Keratinocyte (primary cell): ENCODE measurements around the gene CNTNAP2. TPM values are rescaled to one million over a fixed set of nuclear protein-coding genes. Genes with fewer than 3 reads are reported as not detected.

Source experiments
- DNase-seq: peaks from one replicate; pipeline ENCODE4 v3.0.0-alpha.2; 2011; ENCODE audit warnings: low read depth, missing footprints, low spot score
- FAIRE-seq: peaks from 2 replicates; lab custom pipeline; 2011; peaks lifted over from hg19 to GRCh38; lab: Jason Lieb, UNC
- H2AFZ ChIP-seq: 2 replicates; pipeline ENCODE4 v1.6.0; 2012; ENCODE audit warnings: low read length, control low read depth, inconsistent platforms; ENCODE audit not compliant: control insufficient read depth
- H3K27ac ChIP-seq: 2 replicates; pipeline ENCODE4 v1.5.1; 2011; ENCODE audit warnings: low read length; ENCODE audit not compliant: control insufficient read depth, insufficient read depth
- H3K27me3 ChIP-seq: 3 replicates; pipeline ENCODE4 v1.6.0; 2011; ENCODE audit warnings: low read length; ENCODE audit not compliant: control insufficient read depth, insufficient read depth; ENCODE audit errors: extremely low read depth
- H3K36me3 ChIP-seq, 2 experiments: 2 replicates in 1 of 2; 3 replicates in 1 of 2; pipeline ENCODE4 v1.5.1; 2011; ENCODE audit warnings: low read length in 2 of 2, mild to moderate bottlenecking in 1 of 2; ENCODE audit not compliant: control insufficient read depth in 2 of 2, insufficient read depth in 2 of 2; ENCODE audit errors: extremely low read depth in 1 of 2
- H3K4me1 ChIP-seq: 3 replicates; pipeline ENCODE4 v1.5.1; 2011; ENCODE audit warnings: low read length; ENCODE audit not compliant: control insufficient read depth, insufficient read depth; ENCODE audit errors: extremely low read depth
- H3K4me2 ChIP-seq: 3 replicates; pipeline ENCODE4 v1.6.0; 2011; ENCODE audit warnings: low read depth, low read length; ENCODE audit not compliant: control insufficient read depth, insufficient read depth; ENCODE audit errors: extremely low read depth
- H3K4me3 ChIP-seq, 3 experiments: fragments of 200-600 bp in 1 of 3; sonication (generic) in 1 of 3; 2 replicates in 2 of 3; 3 replicates in 1 of 3; pipeline ENCODE4 v1.5.1; 2011 to 2016; ENCODE audit warnings: low read length in 3 of 3, mild to moderate bottlenecking in 3 of 3, control low read depth in 2 of 3, inconsistent platforms in 1 of 3, low read depth in 1 of 3, mixed read lengths in 1 of 3, mixed run types in 1 of 3, moderate library complexity in 1 of 3; ENCODE audit not compliant: control insufficient read depth in 2 of 3, insufficient read depth in 2 of 3; ENCODE audit errors: extremely low read depth in 1 of 3
- H3K79me2 ChIP-seq: 2 replicates; pipeline ENCODE4 v1.6.0; 2012; ENCODE audit warnings: low read length; ENCODE audit not compliant: control insufficient read depth, insufficient read depth
- H3K9ac ChIP-seq: 3 replicates; pipeline ENCODE4 v1.6.0; 2011; ENCODE audit warnings: low read length; ENCODE audit not compliant: control insufficient read depth, insufficient read depth; ENCODE audit errors: extremely low read depth
- H3K9me1 ChIP-seq: 3 replicates; pipeline ENCODE4 v1.6.0; 2011; ENCODE audit warnings: low read length; ENCODE audit not compliant: control insufficient read depth, insufficient read depth; ENCODE audit errors: extremely low read depth
- H3K9me3 ChIP-seq: 2 replicates; pipeline ENCODE4 v1.5.1; 2012; ENCODE audit warnings: low read depth, low read length; ENCODE audit not compliant: control insufficient read depth
- H4K20me1 ChIP-seq: 3 replicates; pipeline ENCODE4 v1.6.0; 2011; ENCODE audit warnings: low read length; ENCODE audit not compliant: control insufficient read depth, insufficient read depth; ENCODE audit errors: extremely low read depth
- EZH2 ChIP-seq: IDR thresholded peaks from one replicate; pipeline ENCODE4 v1.6.1; 2012; ENCODE audit warnings: inconsistent platforms, mild to moderate bottlenecking, low read length, moderate library complexity
- dilution Hi-C: fragments of 300-500 bp; cut with MboI; formaldehyde crosslinking; loops from one replicate; pipeline ENCODE4 v1.7.0; 2020; ENCODE audit warnings: low sequenced_read_pairs; ENCODE audit not compliant: extremely low pct_ligation_motif_present
- polyA plus RNA-seq, 5 experiments: library from polyadenylated mRNA; depleted of rRNA in 3 of 5; stranded (reverse) in 3 of 5; stranded (forward) in 1 of 5; unstranded in 1 of 5; fragments of >200 nt; gene quantifications; 1 replicate in 1 of 5; 2 replicates in 3 of 5; 3 replicates in 1 of 5; pipeline versions ENCODE4 v1.2.1 to v1.2.3, GENCODE V29; 2011 to 2012; ENCODE audit warnings: missing spikeins in 2 of 5, low read depth in 1 of 5, low replicate concordance in 1 of 5
- TF ChIP-seq, protein P1 (sequence below), 3 experiments: IDR thresholded peaks in 1 of 3; conservative IDR thresholded peaks in 1 of 3; optimal IDR thresholded peaks in 1 of 3; 2 replicates in 2 of 3; 3 replicates in 1 of 3; pipeline versions ENCODE3 to v1.5.1; 2011; ENCODE audit warnings: low read length in 3 of 3, mild to moderate bottlenecking in 3 of 3, moderate library complexity in 2 of 3, control low read depth in 1 of 3, inconsistent platforms in 1 of 3; ENCODE audit not compliant: insufficient read depth in 2 of 3; ENCODE audit errors: extremely low read depth in 1 of 3

Gene CNTNAP2
- polyA plus RNA-seq, 1 donor (not counting 4 experiments of a cell fraction or from before 2014, with no cell fraction given): 1.4 TPM

DNA sequence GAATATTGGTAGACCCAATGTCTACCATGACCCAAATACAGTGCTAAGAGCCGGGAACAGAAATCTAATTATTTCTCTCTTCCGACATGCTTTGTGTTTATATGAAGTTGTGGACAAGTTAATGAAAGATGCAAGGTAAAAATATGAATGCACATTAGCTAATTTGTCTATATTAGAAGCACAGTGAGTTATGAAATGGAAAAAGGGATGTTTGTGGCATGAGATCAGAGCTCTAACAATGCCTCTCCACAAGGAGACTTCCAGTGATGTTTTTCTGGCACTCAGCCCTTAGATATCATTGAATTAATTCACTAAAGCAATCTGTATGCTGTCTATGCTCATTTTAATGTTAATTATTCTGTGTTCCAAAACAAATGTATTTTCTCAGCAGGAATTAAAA lies 897.2 kb downstream of the CNTNAP2 start:
- FAIRE-seq (no peak), DNase-seq (no peak)
- no peaks in the 10 kb centered on the region for H3K36me3 ChIP-seq
- no peaks in the 10 kb centered on the region for H3K4me1 ChIP-seq
- no peak overlapping the region for H3K4me2 ChIP-seq
- no peaks in the 10 kb centered on the region for H3K9me1 ChIP-seq
- dilution Hi-C loops: no loop called here
- no peaks in the 10 kb centered on the region for H3K27me3 ChIP-seq
- H3K4me3 ChIP-seq: no peak overlapping the region
- no peak for TF ChIP-seq EZH2
- TF ChIP-seq, protein P1, sequence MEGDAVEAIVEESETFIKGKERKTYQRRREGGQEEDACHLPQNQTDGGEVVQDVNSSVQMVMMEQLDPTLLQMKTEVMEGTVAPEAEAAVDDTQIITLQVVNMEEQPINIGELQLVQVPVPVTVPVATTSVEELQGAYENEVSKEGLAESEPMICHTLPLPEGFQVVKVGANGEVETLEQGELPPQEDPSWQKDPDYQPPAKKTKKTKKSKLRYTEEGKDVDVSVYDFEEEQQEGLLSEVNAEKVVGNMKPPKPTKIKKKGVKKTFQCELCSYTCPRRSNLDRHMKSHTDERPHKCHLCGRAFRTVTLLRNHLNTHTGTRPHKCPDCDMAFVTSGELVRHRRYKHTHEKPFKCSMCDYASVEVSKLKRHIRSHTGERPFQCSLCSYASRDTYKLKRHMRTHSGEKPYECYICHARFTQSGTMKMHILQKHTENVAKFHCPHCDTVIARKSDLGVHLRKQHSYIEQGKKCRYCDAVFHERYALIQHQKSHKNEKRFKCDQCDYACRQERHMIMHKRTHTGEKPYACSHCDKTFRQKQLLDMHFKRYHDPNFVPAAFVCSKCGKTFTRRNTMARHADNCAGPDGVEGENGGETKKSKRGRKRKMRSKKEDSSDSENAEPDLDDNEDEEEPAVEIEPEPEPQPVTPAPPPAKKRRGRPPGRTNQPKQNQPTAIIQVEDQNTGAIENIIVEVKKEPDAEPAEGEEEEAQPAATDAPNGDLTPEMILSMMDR (optimal IDR thresholded peaks at IDR 0.05 in 1 of 3, IDR thresholded peaks at IDR 0.05 in 1 of 3, conservative IDR thresholded peaks at IDR 0.05 in 1 of 3; ENCODE audit: extremely low read depth in 1 of 3, insufficient read depth in 2 of 3, low read length in 3 of 3): no peak
- no peak overlapping the region for H2AFZ ChIP-seq
- H3K27ac ChIP-seq: no peak overlapping the region
- no peaks in the 10 kb centered on the region for H4K20me1 ChIP-seq
- no peaks in the 10 kb centered on the region for H3K79me2 ChIP-seq
- H3K9ac ChIP-seq: no peak overlapping the region
- peaks cover 2% of the 10 kb centered on the region for H3K9me3 ChIP-seq

DNA sequence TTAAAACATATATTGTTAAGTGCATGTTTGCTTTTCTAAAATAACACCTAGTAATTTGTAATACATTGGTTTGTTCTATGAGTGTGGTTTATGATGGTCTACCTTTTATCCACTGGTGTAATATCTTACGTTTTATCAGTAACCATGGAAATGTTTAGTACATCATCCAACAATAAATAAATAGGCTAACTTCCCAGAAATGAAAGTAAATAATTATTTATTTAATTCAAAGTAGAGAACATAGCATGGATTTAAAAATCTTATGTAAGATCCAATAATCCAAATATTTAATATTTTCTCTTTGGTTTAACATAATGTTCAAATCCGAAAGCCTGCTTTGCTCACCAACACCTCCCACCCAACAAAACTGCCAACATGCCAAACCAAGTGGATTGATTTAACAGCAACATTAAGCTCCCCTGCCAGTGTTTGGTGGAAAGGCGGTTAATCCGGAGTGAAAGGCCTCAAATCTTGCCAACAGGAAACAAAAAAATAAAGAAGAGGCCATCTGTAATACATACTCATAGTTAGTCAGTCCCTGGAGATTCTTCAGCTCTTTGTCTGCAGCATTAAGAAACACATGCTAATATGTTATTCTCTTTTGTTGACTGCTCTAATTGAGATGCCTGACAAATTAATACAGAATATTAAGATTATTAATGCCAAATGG lies 897.8 kb downstream of the CNTNAP2 start:
- FAIRE-seq (no peak), DNase-seq (no peak)
- Histone ChIP-seq H4K20me1 (no peaks in the 10 kb centered on the region), H3K27ac (no peak overlapping the region), H3K4me1 (no peaks in the 10 kb centered on the region), H3K79me2 (no peaks in the 10 kb centered on the region), H3K9me1 (no peaks in the 10 kb centered on the region), H3K36me3 (no peaks in the 10 kb centered on the region), H3K4me2 (no peak overlapping the region), H3K9me3 (peaks cover 2% of the 10 kb centered on the region), H2AFZ (no peak overlapping the region), H3K27me3 (no peaks in the 10 kb centered on the region), H3K9ac (no peak overlapping the region), H3K4me3 (no peak overlapping the region)
- dilution Hi-C loops: no loop called here
- TF ChIP-seq, protein P1 (optimal IDR thresholded peaks at IDR 0.05 in 1 of 3, IDR thresholded peaks at IDR 0.05 in 1 of 3, conservative IDR thresholded peaks at IDR 0.05 in 1 of 3; ENCODE audit: extremely low read depth in 1 of 3, insufficient read depth in 2 of 3, low read length in 3 of 3): no peak
- TF ChIP-seq EZH2: no peak
